Esophagus muscularis mucosa (tissue), 3 donors: ENCODE data around the gene APOC3.

ENCODE experiments used
- POLR2A ChIP-seq: fragments of 450-650 bp; IDR thresholded peaks from one replicate; pipeline ENCODE4 v1.6.1; 2017; ENCODE audit warnings: antibody characterized with exemption, moderate library complexity, mild to moderate bottlenecking, low read depth
- POLR2AphosphoS5 ChIP-seq, 2 donors: sonication (generic); formaldehyde crosslinking; IDR thresholded peaks; one replicate each; pipeline ENCODE4 v1.6.1; 2017; ENCODE audit warnings: antibody characterized with exemption in 2 of 2
- TF ChIP-seq, protein P1 (sequence below), 3 experiments: fragments of 200-600 bp in 2 of 3; fragments of 450-650 bp in 1 of 3; sonication (generic) in 2 of 3; IDR thresholded peaks; one replicate each; pipeline ENCODE4 v1.5.1; 2017 to 2019; ENCODE audit warnings: antibody characterized with exemption in 3 of 3, mild to moderate bottlenecking in 2 of 3, moderate library complexity in 1 of 3

DNA sequence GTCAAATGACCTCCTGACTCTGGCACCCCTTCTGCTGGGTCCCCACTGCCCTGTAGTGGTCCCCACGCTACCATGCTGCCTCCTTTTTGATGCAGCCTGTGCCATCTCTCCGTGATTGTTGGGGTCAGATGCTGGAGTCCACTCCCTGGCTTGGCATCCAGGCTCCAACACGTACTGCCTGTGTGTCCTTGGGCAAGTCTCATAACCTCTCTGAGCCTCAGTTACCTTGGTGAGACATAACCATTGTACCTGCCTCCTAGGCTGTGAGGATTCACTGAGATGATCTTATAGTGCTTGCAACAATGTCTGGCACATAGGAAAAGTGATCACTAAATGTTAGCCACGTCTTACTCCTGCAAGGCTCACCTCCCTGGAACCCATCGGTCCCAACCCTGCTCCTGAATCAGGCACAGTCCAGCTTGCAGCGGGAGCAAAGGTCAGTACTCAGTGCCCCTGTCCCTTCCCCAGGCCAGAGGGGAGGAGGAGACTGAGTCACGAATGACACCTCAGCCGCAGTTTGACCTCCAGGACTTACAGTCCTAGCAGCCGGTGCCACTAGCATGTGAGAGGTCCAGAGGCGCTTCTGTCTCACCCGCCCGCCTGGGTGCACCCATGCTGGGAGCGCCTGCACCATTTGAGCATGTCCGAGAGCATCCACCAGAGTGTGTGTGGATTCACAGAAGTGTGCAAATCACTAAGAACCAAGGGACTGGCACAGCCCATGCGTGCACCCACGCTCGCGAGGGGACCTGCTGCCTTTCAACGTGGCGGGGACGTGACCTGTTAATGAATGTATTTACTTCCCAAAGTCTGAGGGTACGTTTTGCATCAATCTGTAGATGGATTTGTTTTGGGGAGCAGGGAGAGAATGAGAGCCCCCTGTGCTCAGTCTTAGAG is 3.6 kb upstream of the APOC3 start:
- TF ChIP-seq, protein P1, sequence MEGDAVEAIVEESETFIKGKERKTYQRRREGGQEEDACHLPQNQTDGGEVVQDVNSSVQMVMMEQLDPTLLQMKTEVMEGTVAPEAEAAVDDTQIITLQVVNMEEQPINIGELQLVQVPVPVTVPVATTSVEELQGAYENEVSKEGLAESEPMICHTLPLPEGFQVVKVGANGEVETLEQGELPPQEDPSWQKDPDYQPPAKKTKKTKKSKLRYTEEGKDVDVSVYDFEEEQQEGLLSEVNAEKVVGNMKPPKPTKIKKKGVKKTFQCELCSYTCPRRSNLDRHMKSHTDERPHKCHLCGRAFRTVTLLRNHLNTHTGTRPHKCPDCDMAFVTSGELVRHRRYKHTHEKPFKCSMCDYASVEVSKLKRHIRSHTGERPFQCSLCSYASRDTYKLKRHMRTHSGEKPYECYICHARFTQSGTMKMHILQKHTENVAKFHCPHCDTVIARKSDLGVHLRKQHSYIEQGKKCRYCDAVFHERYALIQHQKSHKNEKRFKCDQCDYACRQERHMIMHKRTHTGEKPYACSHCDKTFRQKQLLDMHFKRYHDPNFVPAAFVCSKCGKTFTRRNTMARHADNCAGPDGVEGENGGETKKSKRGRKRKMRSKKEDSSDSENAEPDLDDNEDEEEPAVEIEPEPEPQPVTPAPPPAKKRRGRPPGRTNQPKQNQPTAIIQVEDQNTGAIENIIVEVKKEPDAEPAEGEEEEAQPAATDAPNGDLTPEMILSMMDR (IDR thresholded peaks at IDR 0.05): no peak
- TF ChIP-seq POLR2AphosphoS5 (IDR thresholded peaks at IDR 0.05): no peak
- TF ChIP-seq POLR2A: no peak
